NCI-H82 treated with DMSO at 0.1 percent for 48 hours (cell line): Measurements from ENCODE around the gene SLC12A7.
"Not testable (repeated sequence)": the region's sequence is repeated elsewhere in the genome, so short reads cannot be mapped to it uniquely, and the experiment has no call there.

Source experiments
- DNase-seq: peaks from one replicate; lab custom pipeline; 2025; ENCODE audit not compliant: unreplicated experiment; lab: John Stamatoyannopoulos, UW

SLC12A7 gene

GRCh38 chr5:1083026-1083425, 28.8 kb downstream of the SLC12A7 start:
- DNase-seq: not testable (repeated sequence)

GRCh38 chr5:1081519-1081918, 30.3 kb downstream of the SLC12A7 start:
- DNase-seq: no peak

GRCh38 chr5:1080432-1080831, 31.4 kb downstream of the SLC12A7 start:
- DNase-seq: no peak

GRCh38 chr5:1079961-1080360, 31.9 kb downstream of the SLC12A7 start:
- DNase-seq: no peak

- DNase-seq: no peak
These were observed 32.4 kb downstream of the SLC12A7 start for GRCh38 chr5:1079486-1079885.

- no peak for DNase-seq
These were observed 33.0 kb downstream of the SLC12A7 start for GRCh38 chr5:1078851-1079250.

GRCh38 chr5:1078206-1078605, 33.7 kb downstream of the SLC12A7 start:
- DNase-seq: no peak

- DNase-seq: no peak
These were observed 34.3 kb downstream of the SLC12A7 start for GRCh38 chr5:1077491-1078020.

- DNase-seq: no peak
These were observed 34.8 kb downstream of the SLC12A7 start for GRCh38 chr5:1077026-1077425.

- DNase-seq: no peak
These were observed 35.5 kb downstream of the SLC12A7 start for GRCh38 chr5:1076406-1076805.

- no peak for DNase-seq
These were observed 35.9 kb downstream of the SLC12A7 start for GRCh38 chr5:1075931-1076330.

- no peak for DNase-seq
These were observed 36.3 kb downstream of the SLC12A7 start for GRCh38 chr5:1075555-1075881.

- DNase-seq: no peak
These were observed 36.9 kb downstream of the SLC12A7 start for GRCh38 chr5:1074816-1075554.

GRCh38 chr5:1074226-1074625, 37.6 kb downstream of the SLC12A7 start:
- DNase-seq: no peak

- no peak for DNase-seq
These were observed 38.4 kb downstream of the SLC12A7 start for GRCh38 chr5:1073239-1074102.

GRCh38 chr5:1069720-1070088, 42.2 kb downstream of the SLC12A7 start:
- no peak for DNase-seq

GRCh38 chr5:1068895-1069719, 42.8 kb downstream of the SLC12A7 start:
- DNase-seq: no peak

- no peak for DNase-seq
These were observed 43.5 kb downstream of the SLC12A7 start for GRCh38 chr5:1068204-1068894.

GRCh38 chr5:1067141-1068121, 44.4 kb downstream of the SLC12A7 start:
- DNase-seq: no peak

GRCh38 chr5:1066676-1067075, 45.2 kb downstream of the SLC12A7 start:
- DNase-seq: no peak
